Thyroid gland (tissue), 4 donors: ENCODE data around the gene RNGTT.

Experiments
- POLR2A ChIP-seq, 2 donors: fragments of 450-650 bp; IDR thresholded peaks; one replicate each; pipeline ENCODE4 v1.6.1; 2017; ENCODE audit warnings: antibody characterized with exemption in 2 of 2, mild to moderate bottlenecking in 2 of 2, moderate library complexity in 1 of 2
- TF ChIP-seq, protein P1 (sequence below), 6 experiments: fragments of 200-600 bp in 3 of 6; fragments of 450-650 bp in 3 of 6; sonication (generic) in 3 of 6; IDR thresholded peaks; one replicate each; pipeline ENCODE4 v1.5.1; 2016 to 2019; ENCODE audit warnings: antibody characterized with exemption in 6 of 6, mild to moderate bottlenecking in 2 of 6, inconsistent platforms in 1 of 6, moderate library complexity in 1 of 6

DNA sequence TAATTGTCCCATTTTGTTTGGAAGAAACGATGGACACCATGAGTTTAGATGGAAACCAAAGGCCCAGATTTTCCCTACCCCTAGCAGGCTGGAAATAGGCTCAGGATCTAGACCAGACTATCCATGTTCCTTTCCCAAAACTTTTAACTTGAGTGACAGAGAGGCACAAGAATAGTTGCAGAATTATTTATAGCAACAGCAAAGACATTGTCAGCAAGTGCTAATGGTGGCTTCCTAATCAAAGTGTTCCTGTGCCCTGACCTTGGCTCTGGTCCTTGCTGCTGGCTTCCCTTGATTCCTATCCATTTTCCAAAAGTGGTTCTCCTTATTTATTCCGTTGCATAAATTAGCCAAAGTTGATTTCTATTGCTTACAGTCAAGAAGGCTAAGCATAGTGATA lies 103.1 kb downstream of the RNGTT start:
- TF ChIP-seq, protein P1, sequence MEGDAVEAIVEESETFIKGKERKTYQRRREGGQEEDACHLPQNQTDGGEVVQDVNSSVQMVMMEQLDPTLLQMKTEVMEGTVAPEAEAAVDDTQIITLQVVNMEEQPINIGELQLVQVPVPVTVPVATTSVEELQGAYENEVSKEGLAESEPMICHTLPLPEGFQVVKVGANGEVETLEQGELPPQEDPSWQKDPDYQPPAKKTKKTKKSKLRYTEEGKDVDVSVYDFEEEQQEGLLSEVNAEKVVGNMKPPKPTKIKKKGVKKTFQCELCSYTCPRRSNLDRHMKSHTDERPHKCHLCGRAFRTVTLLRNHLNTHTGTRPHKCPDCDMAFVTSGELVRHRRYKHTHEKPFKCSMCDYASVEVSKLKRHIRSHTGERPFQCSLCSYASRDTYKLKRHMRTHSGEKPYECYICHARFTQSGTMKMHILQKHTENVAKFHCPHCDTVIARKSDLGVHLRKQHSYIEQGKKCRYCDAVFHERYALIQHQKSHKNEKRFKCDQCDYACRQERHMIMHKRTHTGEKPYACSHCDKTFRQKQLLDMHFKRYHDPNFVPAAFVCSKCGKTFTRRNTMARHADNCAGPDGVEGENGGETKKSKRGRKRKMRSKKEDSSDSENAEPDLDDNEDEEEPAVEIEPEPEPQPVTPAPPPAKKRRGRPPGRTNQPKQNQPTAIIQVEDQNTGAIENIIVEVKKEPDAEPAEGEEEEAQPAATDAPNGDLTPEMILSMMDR (IDR thresholded peaks at IDR 0.05): no peak
- TF ChIP-seq POLR2A (IDR thresholded peaks at IDR 0.05): no peak
